Ramos (cell line): ENCODE data around the gene GUCA1A.

Experiments used
- in situ Hi-C: fragments of 300-500 bp; cut with MboI; formaldehyde crosslinking; loops from one replicate; pipeline ENCODE4 v1.14.3; 2022; ENCODE audit warnings: low sequenced_read_pairs; ENCODE audit not compliant: unreplicated experiment

The GUCA1A gene

DNA sequence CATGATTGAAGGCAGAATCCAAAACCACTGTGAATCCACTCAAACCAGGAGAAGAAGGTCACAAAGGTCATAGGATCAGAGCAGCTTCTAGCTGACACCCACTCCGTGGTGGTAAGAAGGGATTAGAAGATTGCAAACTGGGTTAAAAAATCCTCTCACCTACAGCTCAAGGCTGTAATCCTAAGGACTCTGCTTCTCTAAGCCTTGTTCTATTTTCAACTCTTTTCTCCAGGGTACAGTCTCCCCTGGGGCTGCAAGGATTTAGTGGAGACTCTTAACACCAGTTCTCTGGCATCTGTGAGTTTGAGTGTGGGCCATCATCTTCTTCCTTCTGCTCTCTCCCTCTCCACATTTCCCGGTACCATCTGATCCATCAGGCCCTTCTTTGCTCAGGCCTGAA lies at the start of gene GUCA1A:
Gene GUCA1A, plus strand, starts transcription at position 264 of the 400 bp plus-strand sequence. CDS start 250 bp downstream, outside the sequence.
- in situ Hi-C loops, result no loop called here

DNA sequence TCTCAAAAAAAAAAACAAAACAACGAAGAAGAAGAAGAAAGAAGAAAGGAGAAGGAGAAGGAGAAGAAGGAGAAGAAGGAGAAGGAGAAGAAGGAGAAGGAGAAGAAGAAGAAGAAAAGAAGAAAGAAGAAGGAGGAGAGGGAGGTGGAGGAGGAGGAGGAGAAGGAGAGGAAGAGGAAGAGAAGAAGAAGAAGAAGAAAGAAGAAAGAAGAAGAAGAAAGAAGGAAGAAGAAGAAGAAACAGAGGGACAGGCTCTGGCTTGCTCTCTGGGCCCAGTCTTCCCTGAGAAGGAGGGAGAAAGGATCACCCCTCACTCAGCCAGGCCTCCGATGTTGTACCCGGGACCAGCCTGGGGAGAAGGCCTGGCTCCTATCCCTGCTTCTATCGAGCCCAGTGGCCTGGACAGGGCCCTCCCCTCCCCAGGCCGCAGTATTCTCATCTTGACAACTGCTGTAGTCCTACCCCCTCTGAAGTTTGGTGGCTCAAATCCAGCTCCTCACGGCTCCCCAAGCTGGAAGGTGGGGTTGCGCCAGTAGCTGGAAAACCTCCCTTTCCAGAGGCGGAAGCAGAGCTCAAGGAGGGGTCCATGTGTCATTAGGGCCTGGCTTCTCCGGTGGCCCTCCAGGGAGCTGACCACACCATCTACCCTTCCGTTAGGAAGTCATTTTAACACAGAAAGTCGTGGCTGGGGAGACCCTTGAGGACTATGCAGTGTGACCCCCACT lies 49.6 kb upstream of the GUCA1A start:
- in situ Hi-C loops, result no loop called here

DNA sequence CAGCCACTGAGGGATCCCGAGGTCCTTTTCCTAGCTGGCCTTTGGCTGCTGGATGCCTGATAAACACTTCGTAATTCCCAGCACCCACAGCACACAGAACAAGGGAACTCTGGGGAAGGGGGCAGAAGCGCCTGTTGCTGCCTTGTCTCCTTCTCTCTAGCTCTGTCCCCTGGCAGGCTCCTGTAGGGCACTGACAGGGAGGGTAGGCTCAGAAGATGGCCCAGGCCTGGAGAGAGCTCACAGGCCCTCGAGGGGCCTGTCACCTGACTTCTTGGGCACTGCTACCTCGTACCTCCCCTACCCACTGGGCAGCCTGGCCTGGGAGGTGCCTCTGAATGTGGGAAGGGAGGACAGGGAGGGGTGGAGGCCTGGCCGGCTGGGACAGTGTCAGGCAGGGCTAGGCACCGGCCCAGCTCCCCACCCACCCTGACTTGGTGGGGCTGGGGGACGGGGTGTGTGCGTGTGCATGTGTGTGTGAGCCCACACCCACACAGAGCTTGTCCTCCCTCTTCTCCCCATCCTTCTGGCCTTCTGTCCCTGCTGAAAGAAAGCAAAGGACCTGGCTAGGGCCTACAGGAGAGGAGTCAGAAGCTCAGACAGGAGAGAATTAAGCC lies 48.8 kb upstream of the GUCA1A start:
- in situ Hi-C loops, result no loop called here

DNA sequence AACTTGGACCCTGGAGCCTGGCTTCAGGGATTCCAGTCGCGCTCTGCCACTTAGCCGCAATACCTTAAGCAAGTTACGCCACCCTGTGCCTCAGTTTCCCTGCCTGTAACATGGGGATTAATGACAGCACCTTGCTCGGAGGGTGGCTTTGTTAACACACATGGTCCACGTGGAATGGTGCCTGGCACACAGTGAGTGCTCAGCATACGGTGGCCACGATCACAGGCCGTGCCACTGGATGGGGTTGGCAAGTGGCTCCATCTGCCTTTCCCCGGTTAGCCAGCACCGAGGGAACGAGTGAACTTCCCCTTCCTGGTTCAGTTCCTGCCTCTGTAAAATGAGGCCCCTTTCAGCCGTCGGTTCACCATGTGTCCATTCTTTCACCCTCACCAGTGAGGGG lies 47.9 kb upstream of the GUCA1A start:
- in situ Hi-C loops, result no loop called here

DNA sequence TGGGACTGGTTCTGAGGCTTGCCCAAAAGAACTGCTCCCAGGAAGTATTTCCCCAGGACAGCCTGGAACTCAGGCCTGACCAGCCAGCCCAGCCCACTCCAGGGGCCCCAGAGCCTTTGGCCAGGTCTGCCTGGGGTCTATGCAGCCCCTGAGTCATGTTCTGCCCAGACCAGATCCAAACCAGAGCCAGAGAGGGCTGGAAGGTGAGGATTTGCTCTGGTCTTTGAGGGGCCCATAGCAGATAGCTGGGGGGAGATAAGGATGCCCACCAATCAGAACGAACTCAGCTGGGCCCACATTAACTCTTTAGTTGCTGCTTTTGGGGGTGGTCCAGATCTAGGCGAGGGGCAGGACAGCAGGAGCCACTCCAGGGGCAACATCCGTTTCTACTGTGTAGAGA lies 47.5 kb upstream of the GUCA1A start:
- in situ Hi-C loops, result no loop called here

DNA sequence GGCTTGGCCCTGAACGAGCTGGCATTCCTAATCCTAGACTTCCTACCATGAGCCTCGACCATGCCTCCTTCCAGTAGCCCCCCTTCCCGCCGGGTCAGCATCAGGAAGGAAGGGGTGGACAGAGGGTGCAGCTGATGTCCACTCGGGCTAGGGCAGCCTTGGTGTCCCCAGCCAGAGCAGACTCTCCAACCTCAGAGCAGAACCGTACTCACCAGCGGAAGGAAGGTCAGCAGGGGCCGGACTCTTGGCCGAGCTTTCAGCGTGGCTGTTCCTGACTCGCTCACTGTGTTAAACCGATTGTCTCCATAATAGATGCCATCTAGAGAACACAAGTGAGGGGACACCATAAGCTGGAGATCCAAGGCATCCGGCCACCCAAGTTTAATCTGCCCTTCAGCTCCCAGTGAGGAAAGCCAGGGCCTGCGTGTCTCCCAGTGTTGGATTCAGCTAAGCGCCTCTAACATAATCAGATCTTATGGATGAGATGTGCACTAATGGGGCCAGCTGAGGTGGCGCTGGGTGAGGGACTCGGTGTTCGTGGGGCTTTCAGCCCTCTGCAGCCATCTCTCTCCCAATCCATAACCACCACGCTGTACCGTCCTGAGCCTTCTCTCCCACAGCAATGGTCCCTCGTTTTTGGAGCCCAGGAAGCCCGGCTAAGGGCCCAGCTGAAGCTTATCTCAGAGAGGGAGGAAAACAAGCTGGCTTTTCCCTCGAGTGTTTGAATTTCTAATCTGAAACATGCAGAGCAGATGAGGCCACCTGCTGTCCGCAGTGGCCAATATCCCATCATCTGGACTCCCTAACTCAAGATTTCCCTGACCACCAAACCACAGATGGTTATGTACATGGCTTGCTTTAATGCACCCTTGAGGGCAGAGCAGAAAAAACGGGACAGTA lies 44.5 kb upstream of the GUCA1A start:
- in situ Hi-C loops, result no loop called here

DNA sequence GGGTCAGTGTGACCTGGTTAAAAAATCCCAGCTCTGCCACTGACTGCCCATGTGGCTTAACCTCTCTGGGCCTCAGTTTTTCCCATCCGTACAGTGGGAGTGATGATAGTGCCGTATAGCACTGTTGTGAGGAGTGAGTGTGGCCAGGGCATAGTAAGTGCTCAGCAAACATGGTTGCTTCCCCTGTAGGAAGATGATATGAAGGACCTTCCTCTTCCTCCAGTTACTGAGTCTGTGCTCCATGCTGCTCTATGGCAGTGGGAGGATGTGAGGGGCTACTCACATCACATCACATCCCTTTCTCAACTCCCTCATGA lies 43.8 kb upstream of the GUCA1A start:
- in situ Hi-C loops, result no loop called here

DNA sequence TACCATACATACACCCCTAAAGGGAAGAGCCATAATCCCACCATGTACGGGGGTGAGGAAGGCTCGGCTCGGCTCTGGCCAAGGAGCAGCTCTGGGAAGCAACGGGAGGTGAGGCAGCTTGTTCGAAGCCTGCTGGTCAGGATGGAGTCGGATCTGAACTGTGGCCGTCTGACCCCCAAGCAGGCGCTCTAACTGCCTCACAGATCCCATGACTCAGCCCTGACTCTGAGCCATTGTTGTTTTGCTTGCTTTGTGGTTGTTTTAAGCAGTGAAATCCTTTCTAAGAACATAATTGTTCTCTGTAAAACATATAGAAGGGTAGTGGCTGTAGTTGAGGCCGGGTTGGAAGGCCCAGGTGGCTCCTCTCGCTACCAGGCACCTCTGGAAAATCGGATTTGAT lies 41.6 kb upstream of the GUCA1A start:
- in situ Hi-C loops, result no loop called here

DNA sequence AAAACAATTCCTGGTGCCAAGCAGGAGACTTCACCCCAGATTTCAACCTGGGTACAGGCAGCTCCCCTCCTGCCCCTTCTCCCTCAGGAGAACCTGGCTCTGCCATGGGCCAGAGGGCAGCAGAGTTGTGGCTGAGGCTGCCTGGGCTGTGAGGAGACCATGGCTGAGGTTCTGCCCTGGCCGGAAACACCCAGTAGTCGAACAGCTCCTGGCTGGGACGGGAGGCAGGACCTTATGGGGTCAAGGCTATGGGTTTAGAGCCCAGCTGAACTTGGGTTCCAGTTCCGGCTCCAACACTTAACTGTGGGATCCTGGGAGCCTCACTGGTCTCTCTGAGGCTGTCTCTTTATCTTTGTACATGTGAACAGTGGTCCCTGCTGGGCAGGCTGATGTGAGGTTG lies 39.2 kb upstream of the GUCA1A start:
- in situ Hi-C loops, result no loop called here

DNA sequence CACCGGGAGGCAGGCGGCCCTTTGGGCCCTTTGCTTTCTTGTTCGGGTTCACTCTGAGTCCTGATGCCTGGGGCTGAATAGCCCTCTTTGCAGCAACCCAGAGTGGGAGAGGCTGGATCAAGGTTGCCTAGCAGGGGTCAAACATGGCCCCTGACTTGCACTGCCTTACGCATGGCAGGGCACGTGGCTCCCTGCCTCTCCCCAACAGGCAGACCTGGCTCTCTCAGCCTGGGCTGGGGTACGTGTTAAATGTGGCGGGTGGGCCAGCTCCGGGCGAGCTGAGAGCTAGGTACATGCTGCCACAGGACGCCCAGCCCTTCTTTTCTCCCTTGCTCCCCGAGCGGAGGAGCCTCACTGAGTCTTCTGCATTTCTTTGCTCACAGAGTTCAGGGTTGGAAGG lies 38.0 kb upstream of the GUCA1A start:
- in situ Hi-C loops, result no loop called here

DNA sequence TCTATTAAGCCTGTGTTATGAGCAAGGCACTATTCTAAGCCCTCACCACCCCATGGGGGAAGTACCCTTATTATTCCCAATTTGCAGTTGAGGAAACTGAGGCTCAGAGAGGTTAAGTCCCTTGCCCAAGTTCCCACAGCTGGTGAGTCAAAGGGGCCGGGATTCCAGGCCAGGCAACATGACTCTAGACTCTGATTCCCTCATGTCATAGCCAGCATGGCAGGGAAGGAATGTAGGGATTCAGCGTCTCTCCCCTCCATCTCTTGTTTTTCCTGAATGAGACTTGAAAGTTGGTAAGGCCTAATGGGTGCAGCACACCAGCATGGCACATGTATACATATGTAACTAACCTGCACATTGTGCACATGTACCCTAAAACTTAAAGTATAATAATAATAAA lies 37.4 kb upstream of the GUCA1A start:
- in situ Hi-C loops, result no loop called here

DNA sequence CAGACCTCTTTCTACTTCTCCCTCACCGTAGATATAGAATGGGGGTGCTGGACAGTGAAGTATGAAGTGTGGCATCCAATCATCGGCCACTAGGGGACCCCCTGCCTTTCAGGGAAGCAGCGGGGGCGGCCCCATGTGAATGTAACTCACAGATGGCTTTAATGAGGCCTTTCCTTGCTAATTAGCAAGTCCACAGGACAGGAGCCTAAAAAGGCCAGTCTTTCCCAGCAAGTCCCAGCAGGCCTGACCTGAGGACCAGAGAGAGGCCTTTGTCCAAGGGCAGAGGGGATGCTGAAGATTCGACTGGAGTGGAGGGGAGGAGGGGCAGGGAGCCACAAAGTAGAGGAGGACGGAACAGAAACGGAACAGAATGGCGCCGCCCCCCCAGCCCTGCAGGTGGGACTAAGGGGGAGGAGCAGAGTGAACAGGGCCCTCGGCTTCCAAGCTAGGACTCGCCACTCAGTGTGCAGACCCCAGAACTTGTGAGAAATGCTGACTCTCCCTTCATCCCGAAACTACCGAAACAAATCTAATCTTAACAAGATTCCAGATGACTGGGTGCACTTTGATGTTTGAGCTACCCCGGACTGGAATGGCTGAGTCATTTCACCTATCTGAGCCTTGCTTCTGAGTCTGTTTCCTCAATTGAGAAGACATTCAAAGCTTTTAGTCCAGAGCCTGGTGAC lies 36.5 kb upstream of the GUCA1A start:
- in situ Hi-C loops, result no loop called here

DNA sequence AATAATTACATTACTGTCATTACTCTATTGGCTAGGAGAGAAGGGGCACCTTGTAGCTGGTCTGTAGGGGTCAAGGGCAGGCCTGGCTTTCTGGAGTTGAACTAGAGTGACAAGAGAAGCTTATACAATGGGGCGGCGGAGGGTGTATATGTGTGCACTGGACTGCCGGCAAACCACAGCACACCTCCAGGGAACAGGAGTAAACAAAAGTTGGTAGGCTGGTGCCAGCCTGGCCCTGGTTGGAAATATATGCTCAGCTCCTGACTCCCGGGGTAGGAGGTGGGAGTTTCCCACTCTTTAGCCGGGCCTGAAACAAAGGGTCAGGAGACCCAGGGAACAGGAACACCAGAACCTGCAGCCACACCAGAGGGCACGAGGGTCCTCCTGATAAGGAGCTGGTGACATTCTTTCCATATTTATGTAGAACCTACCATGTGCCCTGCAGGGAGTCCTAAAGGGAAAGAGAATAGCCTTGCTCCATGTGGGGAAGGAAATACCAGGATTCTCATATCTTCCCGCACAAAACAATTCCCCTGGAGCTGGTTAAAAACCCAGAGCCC lies 35.9 kb upstream of the GUCA1A start:
- in situ Hi-C loops, result no loop called here

DNA sequence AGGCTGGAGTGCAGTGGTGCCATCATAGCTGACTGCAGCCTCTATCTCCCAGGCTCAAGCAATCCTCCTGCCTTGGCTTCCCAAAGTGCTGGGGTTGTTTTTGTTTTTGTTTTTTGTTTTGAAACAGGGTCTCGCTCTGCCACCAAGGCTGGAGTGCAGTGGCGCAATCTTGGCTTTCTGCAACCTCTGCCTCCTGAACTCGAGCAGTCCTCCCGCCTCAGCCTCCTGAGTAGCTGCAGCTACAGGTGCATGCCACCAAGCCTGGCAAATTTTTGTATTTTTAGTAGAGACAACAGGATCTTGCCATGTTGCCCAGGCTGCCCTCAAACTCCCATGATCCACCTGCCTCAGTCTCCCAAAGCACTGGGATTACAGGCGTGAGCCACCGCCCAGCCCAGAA lies 35.0 kb upstream of the GUCA1A start:
- in situ Hi-C loops, result no loop called here

DNA sequence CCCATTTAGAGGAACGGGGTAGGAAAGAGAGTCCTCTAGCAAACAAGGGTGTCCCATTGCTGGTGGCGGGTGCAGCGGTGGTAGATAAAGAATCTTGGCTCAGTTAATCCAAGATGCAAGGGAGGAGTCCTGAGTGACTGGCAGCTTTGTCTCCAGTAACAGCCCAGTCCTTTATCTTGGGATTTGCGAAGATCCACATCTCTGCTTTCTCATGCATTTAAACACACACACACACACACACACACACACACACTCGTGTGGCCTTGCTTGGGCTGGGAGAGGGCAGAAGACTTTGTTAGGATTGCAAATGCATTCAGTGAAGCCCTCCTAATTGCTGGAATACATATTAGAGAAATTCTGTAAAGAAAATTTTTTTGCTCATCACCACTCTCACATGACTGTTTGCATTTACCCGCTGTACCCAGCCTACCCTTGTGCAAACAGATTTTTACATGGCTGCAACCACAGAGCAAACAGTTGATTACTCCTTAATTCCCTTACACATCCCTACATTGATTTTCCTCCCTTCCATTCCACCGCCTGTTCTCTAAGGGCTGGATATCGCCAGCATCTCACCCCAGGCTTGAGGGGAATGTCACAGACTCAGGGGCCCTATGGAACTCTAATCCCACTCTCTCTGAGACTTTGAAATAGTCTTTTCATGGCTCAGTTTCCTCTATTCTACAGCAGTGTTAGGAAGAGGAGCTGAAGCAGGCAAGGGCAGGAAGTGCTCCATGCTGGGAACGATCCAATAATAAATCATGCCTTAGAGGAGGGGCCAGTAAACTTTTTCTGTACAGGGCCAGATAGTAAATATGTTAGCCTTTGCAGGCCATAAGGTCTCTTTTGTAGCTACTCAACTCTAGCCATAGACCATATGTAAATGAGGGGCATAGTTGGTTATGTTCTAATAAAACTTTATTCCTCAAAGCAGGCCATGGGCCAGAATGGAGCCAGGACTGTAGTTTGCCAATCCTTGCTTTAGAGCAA lies 34.2 kb upstream of the GUCA1A start:
- in situ Hi-C loops, result no loop called here

DNA sequence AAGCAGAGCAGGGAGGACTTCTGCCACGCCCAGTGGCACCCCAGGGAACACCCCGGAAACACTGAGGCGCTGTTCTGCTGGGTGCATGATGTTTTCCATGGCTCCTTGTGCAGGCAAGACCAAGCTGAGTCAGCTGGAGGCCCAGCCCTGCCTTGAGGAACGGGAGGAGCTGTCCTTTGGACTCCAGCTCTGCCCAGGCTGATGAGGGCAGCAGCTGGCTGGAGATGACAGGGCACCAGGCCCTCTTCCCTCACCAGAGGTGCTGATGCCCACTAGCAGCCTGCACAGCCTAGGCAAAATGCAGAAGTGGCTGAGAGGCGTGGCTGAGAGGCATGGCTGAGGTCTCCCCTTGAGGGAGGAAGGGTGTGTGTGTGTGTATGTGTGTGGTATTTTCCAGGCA lies 33.1 kb upstream of the GUCA1A start:
- in situ Hi-C loops, result no loop called here

DNA sequence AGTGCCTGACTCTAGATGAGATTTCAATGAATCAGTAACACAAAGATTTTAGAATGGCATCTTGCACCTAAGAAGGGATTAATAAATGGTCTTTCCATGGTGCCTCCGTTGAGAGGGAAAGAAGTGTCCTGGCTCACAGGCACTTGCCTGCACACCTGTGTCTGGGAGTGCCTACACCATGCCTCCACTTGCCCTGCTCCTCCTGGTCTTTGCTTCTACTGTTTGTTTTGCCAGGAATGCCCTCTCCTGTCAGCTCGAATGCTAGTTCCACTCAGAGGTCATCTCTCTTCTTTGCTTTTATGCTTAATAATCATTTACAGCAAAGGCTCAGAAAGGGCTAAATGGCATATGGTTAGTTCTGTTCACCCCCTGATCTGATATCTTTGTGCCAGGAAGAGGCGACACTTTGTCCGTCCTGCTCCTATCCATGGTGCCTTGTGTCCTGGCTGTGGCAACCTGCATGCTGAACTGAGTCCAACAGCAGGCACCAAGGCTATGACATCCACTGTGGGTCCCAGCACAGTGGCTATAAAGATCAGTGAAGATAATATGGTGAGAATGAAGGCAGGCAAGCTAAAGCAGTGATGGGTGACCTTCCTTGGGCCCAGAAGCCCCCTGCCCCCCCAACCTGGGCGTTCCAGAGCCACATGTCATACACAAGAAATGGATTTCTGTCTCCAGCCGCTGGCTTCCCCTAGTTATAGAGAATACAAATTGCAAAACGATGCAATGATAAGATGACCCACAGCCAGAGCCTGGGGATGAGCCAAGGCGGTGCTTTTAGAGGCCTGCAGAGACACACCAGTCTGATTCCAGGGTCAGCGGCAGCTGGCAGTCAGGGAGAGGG lies 32.2 kb upstream of the GUCA1A start:
- in situ Hi-C loops, result no loop called here

DNA sequence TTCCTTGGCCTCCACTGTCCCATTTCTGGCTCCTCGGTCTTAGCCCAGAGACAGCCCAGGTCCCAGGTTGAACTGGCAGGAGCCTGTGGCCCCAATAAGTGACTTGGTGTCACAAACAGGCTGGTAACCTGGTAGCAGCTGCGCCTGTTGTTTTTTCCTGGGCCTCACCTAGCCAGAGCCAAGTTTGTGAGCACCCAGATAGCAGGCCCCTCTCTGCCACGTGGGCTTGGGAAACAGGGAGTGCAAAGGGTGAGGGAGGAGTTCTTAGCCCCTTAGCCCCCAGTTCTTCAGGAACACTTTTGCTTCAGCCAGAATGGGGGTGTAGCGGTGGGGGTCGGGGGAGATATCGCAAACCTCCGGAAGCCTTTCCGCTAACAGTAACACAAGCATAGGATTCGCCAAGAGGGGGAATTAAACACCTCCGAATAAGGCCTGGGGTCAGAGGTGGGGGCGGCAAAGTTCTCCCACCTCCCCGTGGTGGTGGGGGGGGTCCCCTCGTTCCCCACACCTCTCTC lies 31.5 kb upstream of the GUCA1A start:
- in situ Hi-C loops, result no loop called here
